Uterus (tissue), 2 donors: ENCODE data around the gene CATSPERZ.

Source experiments
- CTCF ChIP-seq, 4 experiments: fragments of 200-600 bp in 2 of 4; fragments of 450-650 bp in 2 of 4; sonication (generic) in 2 of 4; IDR thresholded peaks; one replicate each; pipeline ENCODE4 v1.5.1; 2016 to 2019; ENCODE audit warnings: antibody characterized with exemption in 4 of 4, mild to moderate bottlenecking in 2 of 4, moderate library complexity in 1 of 4
- POLR2A ChIP-seq, 2 donors: fragments of 450-650 bp; IDR thresholded peaks; one replicate each; pipeline ENCODE4 v1.6.1; 2016; ENCODE audit warnings: antibody characterized with exemption in 2 of 2, mild to moderate bottlenecking in 1 of 2, moderate library complexity in 1 of 2

- no peak for TF ChIP-seq CTCF (IDR thresholded peaks at IDR 0.05)
- no peak for TF ChIP-seq POLR2A (IDR thresholded peaks at IDR 0.05)
Observed at GRCh38 chr11:64353715-64354506, 53.8 kb downstream of the CATSPERZ start.
